Fibroblast of skin of left quadriceps (primary cell): ENCODE results near the gene SECISBP2.

ENCODE experiments used
- DNase-seq, 2 experiments: peaks; one replicate each; pipeline ENCODE4 v3.0.0-alpha.2; 2013; ENCODE audit warnings: low read depth in 2 of 2

The SECISBP2 gene

GRCh38 chr9:89347651-89348050 lies 29.4 kb downstream of the SECISBP2 start:
- no peak for DNase-seq

- no peak for DNase-seq
Measured at GRCh38 chr9:89349607-89350006, 31.3 kb downstream of the SECISBP2 start.

GRCh38 chr9:89350988-89351557 lies 32.8 kb downstream of the SECISBP2 start:
- no peak for DNase-seq

GRCh38 chr9:89351584-89352300 lies 33.4 kb downstream of the SECISBP2 start:
- no peak for DNase-seq

- no peak for DNase-seq
Measured at GRCh38 chr9:89352451-89352850, 34.2 kb downstream of the SECISBP2 start.

GRCh38 chr9:89352874-89353649 lies 34.8 kb downstream of the SECISBP2 start:
- DNase-seq = no peak

GRCh38 chr9:89353989-89354388 lies 35.7 kb downstream of the SECISBP2 start:
- no peak for DNase-seq

- DNase-seq = no peak
Measured at GRCh38 chr9:89354471-89354870, 36.2 kb downstream of the SECISBP2 start.

- DNase-seq = no peak
Measured at GRCh38 chr9:89356782-89357181, 38.5 kb downstream of the SECISBP2 start.

GRCh38 chr9:89357331-89358197 lies 39.3 kb downstream of the SECISBP2 start:
- no peak for DNase-seq

- DNase-seq = no peak
Measured at GRCh38 chr9:89358376-89358916, 40.1 kb downstream of the SECISBP2 start.

- no peak for DNase-seq
Measured at GRCh38 chr9:89358985-89359384, 40.7 kb downstream of the SECISBP2 start.

GRCh38 chr9:89359751-89360261 lies 41.5 kb downstream of the SECISBP2 start:
- no peak for DNase-seq

GRCh38 chr9:89360465-89360864 lies 42.2 kb downstream of the SECISBP2 start:
- DNase-seq = no peak

GRCh38 chr9:89361031-89361430 lies 42.7 kb downstream of the SECISBP2 start:
- DNase-seq = no peak

GRCh38 chr9:89361816-89362646 lies 43.7 kb downstream of the SECISBP2 start:
- no peak for DNase-seq

- no peak for DNase-seq
Measured at GRCh38 chr9:89362647-89363310, 44.5 kb downstream of the SECISBP2 start.

GRCh38 chr9:89363311-89363670 lies 45.0 kb downstream of the SECISBP2 start:
- no peak for DNase-seq

- no peak for DNase-seq
Measured at GRCh38 chr9:89363921-89364665, 45.8 kb downstream of the SECISBP2 start.
